AG09309 (cell line): Measurements from ENCODE around the gene NTRK2.

Experiments
- DNase-seq: peaks from one replicate; pipeline ENCODE4 v3.0.0-alpha.2; 2010; ENCODE audit warnings: low read depth
- H3K4me3 ChIP-seq: 2 replicates; pipeline ENCODE4 v1.5.1; 2011; ENCODE audit warnings: mild to moderate bottlenecking, low read depth, low read length, moderate library complexity; ENCODE audit not compliant: control insufficient read depth
- TF ChIP-seq, protein P1 (sequence below): IDR thresholded peaks from 2 replicates; pipeline ENCODE4 v1.5.1; 2011; ENCODE audit warnings: mild to moderate bottlenecking, low read depth, low read length, inconsistent platforms; ENCODE audit not compliant: insufficient read depth, control insufficient read depth; ENCODE audit errors: missing control alignments

NTRK2 gene

DNA sequence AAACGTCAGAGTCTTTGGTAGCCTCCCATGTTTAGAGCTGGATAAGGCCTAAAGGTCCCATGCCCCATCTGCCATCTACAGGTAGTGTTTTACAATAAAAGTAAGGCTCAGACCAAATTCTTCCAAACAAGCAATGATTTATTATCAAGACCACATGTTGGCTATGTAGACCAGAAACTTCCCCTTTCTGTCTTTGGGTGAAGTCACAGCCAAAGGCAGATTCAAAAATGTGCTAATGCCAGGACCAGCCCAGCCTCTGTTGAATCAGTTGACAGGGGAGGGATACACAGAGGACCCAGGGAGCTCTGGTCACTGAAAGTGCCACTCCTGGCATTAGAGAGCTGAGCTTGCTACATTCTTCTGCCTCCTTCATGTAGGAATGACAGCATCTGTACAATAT lies 360.8 kb downstream of the NTRK2 start:
- H3K4me3 ChIP-seq = no peak overlapping the region
- TF ChIP-seq, protein P1, sequence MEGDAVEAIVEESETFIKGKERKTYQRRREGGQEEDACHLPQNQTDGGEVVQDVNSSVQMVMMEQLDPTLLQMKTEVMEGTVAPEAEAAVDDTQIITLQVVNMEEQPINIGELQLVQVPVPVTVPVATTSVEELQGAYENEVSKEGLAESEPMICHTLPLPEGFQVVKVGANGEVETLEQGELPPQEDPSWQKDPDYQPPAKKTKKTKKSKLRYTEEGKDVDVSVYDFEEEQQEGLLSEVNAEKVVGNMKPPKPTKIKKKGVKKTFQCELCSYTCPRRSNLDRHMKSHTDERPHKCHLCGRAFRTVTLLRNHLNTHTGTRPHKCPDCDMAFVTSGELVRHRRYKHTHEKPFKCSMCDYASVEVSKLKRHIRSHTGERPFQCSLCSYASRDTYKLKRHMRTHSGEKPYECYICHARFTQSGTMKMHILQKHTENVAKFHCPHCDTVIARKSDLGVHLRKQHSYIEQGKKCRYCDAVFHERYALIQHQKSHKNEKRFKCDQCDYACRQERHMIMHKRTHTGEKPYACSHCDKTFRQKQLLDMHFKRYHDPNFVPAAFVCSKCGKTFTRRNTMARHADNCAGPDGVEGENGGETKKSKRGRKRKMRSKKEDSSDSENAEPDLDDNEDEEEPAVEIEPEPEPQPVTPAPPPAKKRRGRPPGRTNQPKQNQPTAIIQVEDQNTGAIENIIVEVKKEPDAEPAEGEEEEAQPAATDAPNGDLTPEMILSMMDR = no peak
- DNase-seq = no peak

DNA sequence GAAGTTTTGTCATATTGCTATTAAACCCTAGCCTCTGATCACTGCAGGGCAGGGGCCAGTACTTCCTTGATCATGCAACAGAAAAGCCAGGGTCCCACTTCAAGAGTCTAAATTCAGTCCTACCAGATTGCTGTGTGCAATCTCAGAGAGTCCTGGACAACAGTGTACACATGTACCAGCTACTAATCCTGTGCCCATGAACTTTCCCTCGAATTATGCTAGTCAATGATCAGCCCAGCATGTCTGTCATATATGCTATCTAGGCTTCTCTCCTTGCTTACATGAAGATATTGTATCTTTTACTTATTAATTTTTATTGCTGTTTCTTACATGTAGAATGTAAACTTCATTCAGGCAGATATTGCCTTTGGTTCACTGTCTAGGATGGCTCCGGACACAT lies 367.0 kb downstream of the NTRK2 start:
- no peak overlapping the region for H3K4me3 ChIP-seq
- TF ChIP-seq, protein P1 = no peak
- no peak for DNase-seq

DNA sequence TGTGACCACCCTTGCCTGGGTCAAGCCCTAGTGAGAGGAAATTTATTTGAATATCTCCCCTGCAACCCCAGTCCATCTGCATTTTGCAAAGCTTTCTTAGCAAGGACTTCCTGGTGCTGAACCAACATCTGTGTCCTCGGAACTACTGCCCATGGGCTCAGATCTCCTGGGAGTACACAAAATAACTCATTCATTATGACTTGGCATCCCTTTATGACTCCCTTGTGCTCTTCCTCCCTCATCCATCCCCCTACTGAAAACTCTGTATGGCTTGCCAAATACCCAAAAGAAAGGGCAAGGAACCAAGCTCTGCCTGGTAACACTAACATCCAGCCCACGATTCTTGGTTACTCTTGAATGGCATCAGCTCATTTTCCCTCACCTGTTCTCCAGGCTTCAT lies 368.5 kb downstream of the NTRK2 start:
- DNase-seq = no peak
- H3K4me3 ChIP-seq = no peak overlapping the region
- TF ChIP-seq, protein P1 = no peak

DNA sequence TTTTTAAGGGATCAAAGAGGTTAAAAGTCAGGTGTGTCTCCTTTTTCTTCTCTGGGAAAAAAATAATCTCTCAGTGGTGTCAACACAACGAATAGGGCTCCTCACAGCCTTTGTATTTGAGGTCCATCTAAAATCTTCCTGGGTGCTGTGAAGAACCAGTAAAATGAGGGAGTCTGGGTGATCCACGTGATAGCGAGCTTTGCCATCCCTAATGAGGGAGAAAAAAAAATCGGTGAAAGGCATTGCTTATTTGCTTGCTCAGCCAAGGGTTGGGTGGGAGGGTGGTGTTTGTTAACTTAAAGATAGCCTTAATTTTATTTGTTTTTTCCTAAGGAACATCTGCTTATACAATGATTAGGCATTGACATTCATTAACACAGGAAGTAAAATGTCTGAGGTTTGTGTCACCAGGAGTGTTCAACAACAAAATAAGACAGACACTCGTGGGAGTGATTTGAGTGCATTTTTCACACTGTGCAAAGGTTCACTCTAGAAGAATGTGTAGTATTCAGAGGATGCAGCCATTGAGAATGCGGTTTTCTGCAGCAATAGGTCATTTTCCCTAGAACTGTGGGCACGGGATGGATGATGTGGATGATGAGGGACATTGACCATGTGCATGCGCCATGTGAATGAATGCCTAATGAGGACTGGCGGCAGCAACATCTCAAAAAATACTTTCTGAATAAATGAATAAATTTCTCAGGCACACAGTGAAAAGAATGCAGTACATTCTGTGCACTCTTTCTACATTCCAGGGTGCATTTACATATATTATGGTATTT lies 369.5 kb downstream of the NTRK2 start:
- no peak overlapping the region for H3K4me3 ChIP-seq

DNA sequence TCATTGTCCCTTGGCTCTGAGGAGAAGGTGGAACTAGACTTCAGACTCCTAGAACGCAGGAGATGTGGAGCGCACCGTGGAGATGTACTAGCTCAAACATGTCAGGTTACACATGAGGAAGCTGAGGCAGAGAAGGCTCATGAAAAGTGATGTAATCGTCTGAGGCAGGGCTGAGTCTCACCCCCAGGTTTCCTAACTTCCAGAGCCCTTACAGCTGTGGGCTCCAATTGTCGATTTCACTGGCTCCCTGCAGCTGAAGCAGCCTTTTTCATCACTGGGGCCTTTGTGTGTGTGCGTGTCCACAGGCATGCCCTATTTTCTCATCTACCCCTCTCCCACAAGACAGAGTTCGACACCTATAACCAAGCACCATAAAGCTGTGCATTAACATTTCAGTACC lies 370.6 kb downstream of the NTRK2 start:
- no peak for DNase-seq
- TF ChIP-seq, protein P1 = no peak
- H3K4me3 ChIP-seq = no peak overlapping the region

More for the DNA sequence above, 369.5 kb downstream of the NTRK2 start:
- DNase-seq = no peak
- TF ChIP-seq, protein P1 = no peak

DNA sequence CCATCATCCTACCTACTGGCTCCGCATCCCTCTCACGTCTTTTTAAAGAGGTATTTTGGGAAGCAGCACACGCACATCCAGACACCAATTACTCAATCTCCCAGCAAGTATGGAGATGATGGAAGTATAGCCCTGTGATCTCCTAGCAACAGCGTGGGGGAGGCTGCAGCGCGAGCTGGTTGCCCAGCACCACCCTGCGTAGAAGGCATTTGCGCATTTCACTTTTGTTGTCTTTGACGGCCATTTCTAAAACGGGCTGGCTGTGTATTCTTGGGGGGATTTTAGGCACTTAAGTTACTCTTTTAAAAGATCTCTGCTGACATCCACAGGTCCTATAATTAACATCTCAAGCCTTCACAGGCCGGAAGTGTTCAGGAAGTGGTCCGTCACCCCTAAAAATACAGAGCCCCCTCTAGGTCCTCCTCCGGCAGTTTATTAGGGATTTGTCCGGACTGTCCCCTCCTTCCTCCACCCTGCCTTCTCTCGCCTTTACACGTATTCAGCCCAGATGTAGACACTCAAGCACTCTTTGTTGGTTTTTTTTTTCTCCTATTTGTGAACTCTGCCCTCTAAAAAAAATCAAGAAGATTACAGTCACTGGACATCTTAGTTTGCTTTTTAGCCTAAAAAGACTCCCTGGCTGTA lies 371.4 kb downstream of the NTRK2 start:
- TF ChIP-seq, protein P1 = no peak
- H3K4me3 ChIP-seq = no peak overlapping the region
- no peak for DNase-seq
